ENCODE measurements around the gene GPRIN1.

GPRIN1 gene

GRCh38 chr5:176648474-176649194, 38.7 kb upstream of the GPRIN1 start:
- H3K36me3 Mint-ChIP-seq (ENCODE audit: low read depth), result peaks cover 5% of the 10 kb centered on the region
- H3K27me3 Mint-ChIP-seq (ENCODE audit: low read depth), result peaks cover 3% of the 10 kb centered on the region
- H3K9me3 Mint-ChIP-seq, result no peaks in the 10 kb centered on the region
- TF ChIP-seq CTCF (IDR thresholded peaks at IDR 0.05; ENCODE audit: unreplicated experiment in 3 of 3), result no peak
- H3K4me1 Mint-ChIP-seq, result peaks cover 20% of the 10 kb centered on the region
- H3K4me3 Mint-ChIP-seq, result peak overlapping the region; percentile 89 to 92 (median 92)
- H3K27ac Mint-ChIP-seq, result peak overlapping the region in 1 of 3 experiments; percentile 44

GRCh38 chr5:176647843-176648473, 38.0 kb upstream of the GPRIN1 start:
- Mint-ChIP-seq H3K4me1 (peaks cover 13% of the 10 kb centered on the region), H3K27me3 (ENCODE audit: low read depth) (peaks cover 3% of the 10 kb centered on the region)

GRCh38 chr5:176647030-176647842, 37.3 kb upstream of the GPRIN1 start, which contains the start of gene TSPAN17:
Gene TSPAN17 (plus strand): TSS chr5:176647484. CDS start chr5:176647616, 132 bp downstream.
- H3K4me1 Mint-ChIP-seq, result peaks cover 12% of the 10 kb centered on the region
- peak within 1 kb of the TSS; percentile 72 to 91 (median 78) for H3K27ac Mint-ChIP-seq
- no peaks in the 10 kb centered on the region for H3K36me3 Mint-ChIP-seq (ENCODE audit: low read depth)
- TF ChIP-seq CTCF (IDR thresholded peaks at IDR 0.05; ENCODE audit: unreplicated experiment in 3 of 3), result peak in 1 of 3 experiments; percentile 10
- peaks cover 3% of the 10 kb centered on the region for H3K27me3 Mint-ChIP-seq (ENCODE audit: low read depth)
- H3K9me3 Mint-ChIP-seq, result no peaks in the 10 kb centered on the region
- peak within 1 kb of the TSS; percentile 89 to 92 (median 92) for H3K4me3 Mint-ChIP-seq

More at GRCh38 chr5:176647843-176648473, 38.0 kb upstream of the GPRIN1 start:
- Mint-ChIP-seq H3K4me3 (peak overlapping the region; percentile 89 to 92 (median 92)), H3K36me3 (ENCODE audit: low read depth) (no peaks in the 10 kb centered on the region), H3K27ac (peak overlapping the region; percentile 71 to 85 (median 78)), H3K9me3 (no peaks in the 10 kb centered on the region)
- no peak for TF ChIP-seq CTCF (IDR thresholded peaks at IDR 0.05; ENCODE audit: unreplicated experiment in 3 of 3)

GRCh38 chr5:176646707-176647029, 36.7 kb upstream of the GPRIN1 start:
- H3K4me1 Mint-ChIP-seq, result peaks cover 9% of the 10 kb centered on the region
- TF ChIP-seq CTCF (IDR thresholded peaks at IDR 0.05; ENCODE audit: unreplicated experiment in 3 of 3), result no peak
- peaks cover 3% of the 10 kb centered on the region for H3K27me3 Mint-ChIP-seq (ENCODE audit: low read depth)
- peak overlapping the region; percentile 80 to 84 (median 83) for H3K4me3 Mint-ChIP-seq
- H3K36me3 Mint-ChIP-seq (ENCODE audit: low read depth), result no peaks in the 10 kb centered on the region
- H3K9me3 Mint-ChIP-seq, result no peaks in the 10 kb centered on the region
- peak overlapping the region; percentile 71 to 91 (median 72) for H3K27ac Mint-ChIP-seq

- Mint-ChIP-seq H3K9me3 (no peaks in the 10 kb centered on the region), H3K4me3 (peak overlapping the region; percentile 80 to 84 (median 83)), H3K36me3 (ENCODE audit: low read depth) (no peaks in the 10 kb centered on the region), H3K27me3 (ENCODE audit: low read depth) (peaks cover 3% of the 10 kb centered on the region), H3K4me1 (peaks cover 8% of the 10 kb centered on the region), H3K27ac (peak overlapping the region in 2 of 3 experiments; percentile 7 to 37)
- TF ChIP-seq CTCF (IDR thresholded peaks at IDR 0.05; ENCODE audit: unreplicated experiment in 3 of 3), result no peak
Measured at GRCh38 chr5:176646049-176646706, 36.2 kb upstream of the GPRIN1 start.
